ENCODE data around the gene FEM1A. TPM values are rescaled to one million over a fixed set of nuclear protein-coding genes. Genes with fewer than 3 reads are reported as not detected.

Gene FEM1A
- total and polyA plus RNA-seq, 2 of the 13 experiments (the other 11 are each of a cell fraction or from before 2014, with no cell fraction given) = 3.2 to 10.8 TPM

DNA sequence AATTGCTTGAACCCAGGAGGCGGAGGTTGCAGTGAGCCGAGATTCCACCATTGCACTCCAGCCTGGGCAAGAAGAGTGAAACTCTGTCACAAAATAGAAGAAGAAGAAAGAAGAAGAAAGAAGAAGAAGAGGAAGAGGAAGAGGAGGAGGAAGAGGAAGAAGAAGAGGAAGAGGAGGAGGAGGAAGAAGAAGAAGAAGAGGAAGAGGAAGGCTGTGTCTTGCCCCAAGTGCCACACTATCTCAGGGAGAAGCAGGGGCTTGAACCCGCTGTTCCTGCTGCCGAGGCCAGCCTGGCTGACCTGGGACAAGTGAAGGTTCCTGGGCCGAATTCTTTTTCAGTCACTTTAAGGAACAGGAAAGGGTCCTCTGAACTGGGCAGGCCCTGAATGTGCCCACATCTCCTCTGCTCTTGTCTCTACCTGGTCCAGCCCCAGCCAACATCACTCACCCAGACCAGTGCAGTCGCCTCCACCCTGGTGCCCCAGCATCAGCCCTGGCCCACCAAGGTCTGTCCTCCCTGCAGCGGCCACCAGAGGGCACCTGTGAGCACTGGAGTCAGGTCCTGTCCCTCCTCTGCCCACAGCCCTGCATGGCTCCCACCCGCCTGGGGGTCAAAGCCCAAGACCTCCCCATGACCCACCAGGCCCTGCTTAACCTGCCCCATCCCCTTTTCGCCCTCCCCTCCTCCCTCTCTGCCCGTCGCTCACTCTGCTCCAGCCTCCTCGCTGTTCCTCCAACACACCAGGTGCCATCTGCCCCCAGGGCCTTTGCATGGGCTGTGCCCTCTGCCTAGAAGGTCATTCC lies 20.0 kb downstream of the FEM1A start (continued):
- TF ChIP-seq, protein P1, sequence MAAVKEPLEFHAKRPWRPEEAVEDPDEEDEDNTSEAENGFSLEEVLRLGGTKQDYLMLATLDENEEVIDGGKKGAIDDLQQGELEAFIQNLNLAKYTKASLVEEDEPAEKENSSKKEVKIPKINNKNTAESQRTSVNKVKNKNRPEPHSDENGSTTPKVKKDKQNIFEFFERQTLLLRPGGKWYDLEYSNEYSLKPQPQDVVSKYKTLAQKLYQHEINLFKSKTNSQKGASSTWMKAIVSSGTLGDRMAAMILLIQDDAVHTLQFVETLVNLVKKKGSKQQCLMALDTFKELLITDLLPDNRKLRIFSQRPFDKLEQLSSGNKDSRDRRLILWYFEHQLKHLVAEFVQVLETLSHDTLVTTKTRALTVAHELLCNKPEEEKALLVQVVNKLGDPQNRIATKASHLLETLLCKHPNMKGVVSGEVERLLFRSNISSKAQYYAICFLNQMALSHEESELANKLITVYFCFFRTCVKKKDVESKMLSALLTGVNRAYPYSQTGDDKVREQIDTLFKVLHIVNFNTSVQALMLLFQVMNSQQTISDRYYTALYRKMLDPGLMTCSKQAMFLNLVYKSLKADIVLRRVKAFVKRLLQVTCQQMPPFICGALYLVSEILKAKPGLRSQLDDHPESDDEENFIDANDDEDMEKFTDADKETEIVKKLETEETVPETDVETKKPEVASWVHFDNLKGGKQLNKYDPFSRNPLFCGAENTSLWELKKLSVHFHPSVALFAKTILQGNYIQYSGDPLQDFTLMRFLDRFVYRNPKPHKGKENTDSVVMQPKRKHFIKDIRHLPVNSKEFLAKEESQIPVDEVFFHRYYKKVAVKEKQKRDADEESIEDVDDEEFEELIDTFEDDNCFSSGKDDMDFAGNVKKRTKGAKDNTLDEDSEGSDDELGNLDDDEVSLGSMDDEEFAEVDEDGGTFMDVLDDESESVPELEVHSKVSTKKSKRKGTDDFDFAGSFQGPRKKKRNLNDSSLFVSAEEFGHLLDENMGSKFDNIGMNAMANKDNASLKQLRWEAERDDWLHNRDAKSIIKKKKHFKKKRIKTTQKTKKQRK (IDR thresholded peaks at IDR 0.05; ENCODE audit: low read length) = no peak
- TF ChIP-seq, protein P2, sequence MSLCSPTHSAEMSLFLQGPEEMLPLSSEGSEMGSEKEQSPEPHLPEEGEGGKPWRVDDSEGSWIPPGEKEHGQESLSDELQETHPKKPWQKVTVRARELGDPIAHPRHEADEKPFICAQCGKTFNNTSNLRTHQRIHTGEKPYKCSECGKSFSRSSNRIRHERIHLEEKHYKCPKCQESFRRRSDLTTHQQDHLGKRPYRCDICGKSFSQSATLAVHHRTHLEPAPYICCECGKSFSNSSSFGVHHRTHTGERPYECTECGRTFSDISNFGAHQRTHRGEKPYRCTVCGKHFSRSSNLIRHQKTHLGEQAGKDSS (CRISPR knock-in tag; IDR thresholded peaks at IDR 0.05; ENCODE audit: borderline replicate concordance, low read depth) = no peak
- TF ChIP-seq, protein P3, sequence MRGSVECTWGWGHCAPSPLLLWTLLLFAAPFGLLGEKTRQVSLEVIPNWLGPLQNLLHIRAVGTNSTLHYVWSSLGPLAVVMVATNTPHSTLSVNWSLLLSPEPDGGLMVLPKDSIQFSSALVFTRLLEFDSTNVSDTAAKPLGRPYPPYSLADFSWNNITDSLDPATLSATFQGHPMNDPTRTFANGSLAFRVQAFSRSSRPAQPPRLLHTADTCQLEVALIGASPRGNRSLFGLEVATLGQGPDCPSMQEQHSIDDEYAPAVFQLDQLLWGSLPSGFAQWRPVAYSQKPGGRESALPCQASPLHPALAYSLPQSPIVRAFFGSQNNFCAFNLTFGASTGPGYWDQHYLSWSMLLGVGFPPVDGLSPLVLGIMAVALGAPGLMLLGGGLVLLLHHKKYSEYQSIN (CRISPR knock-in tag; IDR thresholded peaks at IDR 0.05; ENCODE audit: borderline replicate concordance) = no peak
- TF ChIP-seq KLF12 (CRISPR knock-in tag; IDR thresholded peaks at IDR 0.05; ENCODE audit: borderline replicate concordance) = no peak
- TF ChIP-seq, protein P4, sequence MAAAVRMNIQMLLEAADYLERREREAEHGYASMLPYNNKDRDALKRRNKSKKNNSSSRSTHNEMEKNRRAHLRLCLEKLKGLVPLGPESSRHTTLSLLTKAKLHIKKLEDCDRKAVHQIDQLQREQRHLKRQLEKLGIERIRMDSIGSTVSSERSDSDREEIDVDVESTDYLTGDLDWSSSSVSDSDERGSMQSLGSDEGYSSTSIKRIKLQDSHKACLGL (CRISPR knock-in tag; IDR thresholded peaks at IDR 0.05) = no peak
- no peak for TF ChIP-seq ATM (IDR thresholded peaks at IDR 0.05; ENCODE audit: borderline replicate concordance)
- no peak for TF ChIP-seq REPIN1 (CRISPR knock-in tag; IDR thresholded peaks at IDR 0.05; ENCODE audit: borderline replicate concordance, low read depth)
- TF ChIP-seq BRCA1 (CRISPR knock-in tag; IDR thresholded peaks at IDR 0.05) = no peak
- no peak for TF ChIP-seq TMF1 (CRISPR knock-in tag; IDR thresholded peaks at IDR 0.05; ENCODE audit: low read depth)
- no peak for TF ChIP-seq HCFC1 (IDR thresholded peaks at IDR 0.05; ENCODE audit: low read depth, low read length)
- TF ChIP-seq, protein P5, sequence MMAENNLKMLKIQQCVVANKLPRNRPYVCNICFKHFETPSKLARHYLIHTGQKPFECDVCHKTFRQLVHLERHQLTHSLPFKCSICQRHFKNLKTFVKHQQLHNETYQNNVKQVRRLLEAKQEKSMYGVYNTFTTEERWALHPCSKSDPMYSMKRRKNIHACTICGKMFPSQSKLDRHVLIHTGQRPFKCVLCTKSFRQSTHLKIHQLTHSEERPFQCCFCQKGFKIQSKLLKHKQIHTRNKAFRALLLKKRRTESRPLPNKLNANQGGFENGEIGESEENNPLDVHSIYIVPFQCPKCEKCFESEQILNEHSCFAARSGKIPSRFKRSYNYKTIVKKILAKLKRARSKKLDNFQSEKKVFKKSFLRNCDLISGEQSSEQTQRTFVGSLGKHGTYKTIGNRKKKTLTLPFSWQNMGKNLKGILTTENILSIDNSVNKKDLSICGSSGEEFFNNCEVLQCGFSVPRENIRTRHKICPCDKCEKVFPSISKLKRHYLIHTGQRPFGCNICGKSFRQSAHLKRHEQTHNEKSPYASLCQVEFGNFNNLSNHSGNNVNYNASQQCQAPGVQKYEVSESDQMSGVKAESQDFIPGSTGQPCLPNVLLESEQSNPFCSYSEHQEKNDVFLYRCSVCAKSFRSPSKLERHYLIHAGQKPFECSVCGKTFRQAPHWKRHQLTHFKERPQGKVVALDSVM (CRISPR knock-in tag; IDR thresholded peaks at IDR 0.05) = peak; percentile 26; the same call in 1 of the 2 replicates
- no peak for TF ChIP-seq ZNF468 (CRISPR knock-in tag; IDR thresholded peaks at IDR 0.05)
- no peak for TF ChIP-seq ZNF598 (CRISPR knock-in tag; IDR thresholded peaks at IDR 0.05; ENCODE audit: borderline replicate concordance)
- TF ChIP-seq ZFX (CRISPR knock-in tag; IDR thresholded peaks at IDR 0.05; ENCODE audit: low read depth) = no peak
- TF ChIP-seq, protein P6, sequence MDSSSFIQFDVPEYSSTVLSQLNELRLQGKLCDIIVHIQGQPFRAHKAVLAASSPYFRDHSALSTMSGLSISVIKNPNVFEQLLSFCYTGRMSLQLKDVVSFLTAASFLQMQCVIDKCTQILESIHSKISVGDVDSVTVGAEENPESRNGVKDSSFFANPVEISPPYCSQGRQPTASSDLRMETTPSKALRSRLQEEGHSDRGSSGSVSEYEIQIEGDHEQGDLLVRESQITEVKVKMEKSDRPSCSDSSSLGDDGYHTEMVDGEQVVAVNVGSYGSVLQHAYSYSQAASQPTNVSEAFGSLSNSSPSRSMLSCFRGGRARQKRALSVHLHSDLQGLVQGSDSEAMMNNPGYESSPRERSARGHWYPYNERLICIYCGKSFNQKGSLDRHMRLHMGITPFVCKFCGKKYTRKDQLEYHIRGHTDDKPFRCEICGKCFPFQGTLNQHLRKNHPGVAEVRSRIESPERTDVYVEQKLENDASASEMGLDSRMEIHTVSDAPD (CRISPR knock-in tag; IDR thresholded peaks at IDR 0.05) = no peak
- TF ChIP-seq, protein P7, sequence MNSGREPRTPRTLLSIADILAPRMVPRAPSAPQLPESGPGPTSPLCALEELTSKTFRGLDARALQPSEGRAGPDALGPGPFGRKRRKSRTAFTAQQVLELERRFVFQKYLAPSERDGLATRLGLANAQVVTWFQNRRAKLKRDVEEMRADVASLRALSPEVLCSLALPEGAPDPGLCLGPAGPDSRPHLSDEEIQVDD (CRISPR knock-in tag; IDR thresholded peaks at IDR 0.05; ENCODE audit: borderline replicate concordance) = no peak
- TF ChIP-seq SAFB2 (CRISPR knock-in tag; IDR thresholded peaks at IDR 0.05; ENCODE audit: borderline replicate concordance, low read depth) = no peak
- no peak for TF ChIP-seq ZNF34 (CRISPR knock-in tag; IDR thresholded peaks at IDR 0.05; ENCODE audit: borderline replicate concordance)
